PC-3 (cell line): ENCODE measurements around the gene HERC3. TPM values are rescaled to one million over a fixed set of nuclear protein-coding genes. Genes with fewer than 3 reads are reported as not detected.

Experiments used
- ATAC-seq: fragments of 200-7000 bp; cut with Tn5 transposase; 2 replicates; pipeline ENCODE4 v1.9.1; 2020; ENCODE audit warnings: mild to moderate bottlenecking, moderate library complexity
- BruUV-seq: library from RNA; stranded (reverse); fragments of 400-500 nt; replicated peaks from 2 replicates; lab custom pipeline; 2021; lab: Mats Ljungman, UMichigan
- CTCF ChIA-PET: fragments of 300-600 bp; sonication (Branson Sonifier 250); formaldehyde crosslinking; loops from one replicate; lab custom pipeline; 2022; ENCODE audit warnings: antibody characterized with exemption; lab: Charles Lee
- POLR2A ChIA-PET: fragments of 300-600 bp; sonication (Branson Sonifier 250); formaldehyde crosslinking; loops from one replicate; lab custom pipeline; 2022; ENCODE audit warnings: antibody characterized with exemption; ENCODE audit not compliant: unreplicated experiment; lab: Charles Lee
- DNase-seq: peaks from one replicate; pipeline ENCODE4 v3.0.0-alpha.2; 2015
- H2AFZ ChIP-seq: fragments of 300-600 bp; sonication (generic); 2 replicates; pipeline ENCODE4 v1.6.0; 2016; ENCODE audit warnings: antibody characterized with exemption, low read length
- H3F3A ChIP-seq: fragments of 300-600 bp; sonication (generic); one replicate; pipeline ENCODE4 v1.6.0; 2017; ENCODE audit warnings: antibody characterized with exemption, low read length, control low read depth, mild to moderate bottlenecking; ENCODE audit not compliant: unreplicated experiment
- H3K27ac ChIP-seq: fragments of 300-600 bp; sonication (generic); 2 replicates; pipeline ENCODE4 v1.5.1; 2016; ENCODE audit warnings: mild to moderate bottlenecking, low read length
- H3K27me3 ChIP-seq: fragments of 300-600 bp; sonication (generic); 2 replicates; pipeline ENCODE4 v1.6.1; 2016; ENCODE audit warnings: low read length, mixed read lengths
- H3K36me3 ChIP-seq: fragments of 300-600 bp; sonication (generic); 2 replicates; pipeline ENCODE4 v1.6.1; 2016; ENCODE audit warnings: low read depth, mixed run types, low read length, mixed read lengths
- H3K4me1 ChIP-seq: fragments of 300-600 bp; sonication (generic); 2 replicates; pipeline ENCODE4 v1.5.1; 2016; ENCODE audit warnings: low read length; ENCODE audit not compliant: insufficient read depth
- H3K4me2 ChIP-seq: fragments of 300-600 bp; sonication (generic); 2 replicates; pipeline ENCODE4 v1.6.0; 2016; ENCODE audit warnings: low read length
- H3K4me3 ChIP-seq: fragments of 300-600 bp; sonication (generic); 2 replicates; pipeline ENCODE4 v1.5.1; 2016; ENCODE audit warnings: mild to moderate bottlenecking, low read length, mixed read lengths
- H3K79me2 ChIP-seq: fragments of 300-600 bp; sonication (generic); 2 replicates; pipeline ENCODE4 v1.6.1; 2017; ENCODE audit warnings: low read length, mixed read lengths
- H3K9ac ChIP-seq: fragments of 300-600 bp; sonication (generic); 2 replicates; pipeline ENCODE4 v1.6.0; 2016; ENCODE audit warnings: mild to moderate bottlenecking, low read length
- H3K9me2 ChIP-seq: fragments of 300-600 bp; sonication (generic); replicated peaks from 2 replicates; pipeline ENCODE4 v1.6.1; 2016; ENCODE audit warnings: mixed run types, low read length, mixed read lengths
- H3K9me3 ChIP-seq: fragments of 300-600 bp; sonication (generic); 2 replicates; pipeline ENCODE4 v1.6.1; 2016; ENCODE audit warnings: low read length, mixed read lengths
- H4K20me1 ChIP-seq: fragments of 300-600 bp; sonication (generic); 2 replicates; pipeline ENCODE4 v1.6.1; 2016; ENCODE audit warnings: low read length, mixed read lengths
- EZH2 ChIP-seq: fragments of 300-600 bp; sonication (generic); IDR thresholded peaks from one replicate; pipeline ENCODE4 v1.6.1; 2017; ENCODE audit warnings: antibody characterized with exemption, mild to moderate bottlenecking, low read length; ENCODE audit not compliant: unreplicated experiment
- EZH2phosphoT487 ChIP-seq: fragments of 300-600 bp; sonication (generic); IDR thresholded peaks from 2 replicates; pipeline ENCODE4 v1.6.1; 2018; ENCODE audit warnings: mild to moderate bottlenecking, antibody characterized with exemption, low read length, borderline replicate concordance
- intact Hi-C: fragments of 100-400 bp; cut with micrococcal nuclease; formaldehyde crosslinking; loops from 2 replicates; pipeline ENCODE4 v1.9.0; 2023
- total RNA-seq: library from RNA; depleted of rRNA; stranded (reverse); fragments of >200 nt; gene quantifications from 2 replicates; pipeline ENCODE4 v1.2.3, GENCODE V29; 2014
- TF ChIP-seq, protein P1 (sequence below): fragments of 300-600 bp; sonication (generic); conservative IDR thresholded peaks from 2 replicates; pipeline ENCODE4 v1.5.1; 2017; ENCODE audit warnings: antibody characterized with exemption, low read depth, mild to moderate bottlenecking, low read length

HERC3 gene
- total RNA-seq, 1 experiment from 2014 or later, result 5.2 TPM

GRCh38 chr4:88725143-88725542 lies 132.9 kb downstream of the HERC3 start:
- Histone ChIP-seq H3K27me3 (no peaks in the 10 kb centered on the region), H4K20me1 (no peaks in the 10 kb centered on the region), H3K4me1 (0 out of 2 replicates have a peak, but pooled peaks cover 6% of the 10 kb centered on the region), H3K4me2 (no peak overlapping the region), H3F3A (no peaks in the 10 kb centered on the region), H2AFZ (no peak overlapping the region), H3K9ac (no peak overlapping the region), H3K9me2 (no peaks in the 10 kb centered on the region), H3K9me3 (no peaks in the 10 kb centered on the region), H3K79me2 (no peaks in the 10 kb centered on the region), H3K36me3 (no peaks in the 10 kb centered on the region), H3K4me3 (no peak overlapping the region), H3K27ac (no peak overlapping the region)
- intact Hi-C loops, result no loop called here
- DNase-seq, result no peak
- ChIA-PET POLR2A (interaction anchor here (0.7 kb wide), 1 partner anchor 219 kb away, joined by 3 read pairs; no protein-coding TSS in a partner anchor), CTCF (no interaction called here)
- no peak for ATAC-seq
- no TSS peak for BruUV-seq
- TF ChIP-seq, protein P1, sequence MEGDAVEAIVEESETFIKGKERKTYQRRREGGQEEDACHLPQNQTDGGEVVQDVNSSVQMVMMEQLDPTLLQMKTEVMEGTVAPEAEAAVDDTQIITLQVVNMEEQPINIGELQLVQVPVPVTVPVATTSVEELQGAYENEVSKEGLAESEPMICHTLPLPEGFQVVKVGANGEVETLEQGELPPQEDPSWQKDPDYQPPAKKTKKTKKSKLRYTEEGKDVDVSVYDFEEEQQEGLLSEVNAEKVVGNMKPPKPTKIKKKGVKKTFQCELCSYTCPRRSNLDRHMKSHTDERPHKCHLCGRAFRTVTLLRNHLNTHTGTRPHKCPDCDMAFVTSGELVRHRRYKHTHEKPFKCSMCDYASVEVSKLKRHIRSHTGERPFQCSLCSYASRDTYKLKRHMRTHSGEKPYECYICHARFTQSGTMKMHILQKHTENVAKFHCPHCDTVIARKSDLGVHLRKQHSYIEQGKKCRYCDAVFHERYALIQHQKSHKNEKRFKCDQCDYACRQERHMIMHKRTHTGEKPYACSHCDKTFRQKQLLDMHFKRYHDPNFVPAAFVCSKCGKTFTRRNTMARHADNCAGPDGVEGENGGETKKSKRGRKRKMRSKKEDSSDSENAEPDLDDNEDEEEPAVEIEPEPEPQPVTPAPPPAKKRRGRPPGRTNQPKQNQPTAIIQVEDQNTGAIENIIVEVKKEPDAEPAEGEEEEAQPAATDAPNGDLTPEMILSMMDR, result no peak

DNA sequence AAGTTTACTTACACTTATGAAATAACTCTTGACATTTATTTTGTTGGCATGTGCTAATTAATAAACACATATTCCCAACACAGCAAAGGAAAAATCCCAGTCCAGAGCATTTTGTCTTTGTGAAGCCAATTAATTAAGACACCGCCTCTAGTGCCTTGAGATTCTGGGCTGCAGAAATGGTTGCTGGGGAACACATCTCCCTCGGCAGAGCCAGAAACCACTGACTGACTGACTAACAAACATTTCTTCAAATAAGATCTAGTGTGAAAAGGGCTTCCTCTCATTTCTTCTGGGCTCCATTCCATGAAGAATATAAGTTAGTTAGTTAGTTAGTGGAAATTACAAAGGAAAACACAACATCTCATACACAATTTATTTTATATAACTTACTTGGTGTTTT lies 133.7 kb downstream of the HERC3 start:
- Histone ChIP-seq H3K27ac (no peak overlapping the region), H3K36me3 (no peaks in the 10 kb centered on the region), H4K20me1 (no peaks in the 10 kb centered on the region), H3K4me3 (no peak overlapping the region), H3K79me2 (no peaks in the 10 kb centered on the region), H3K4me1 (0 out of 2 replicates have a peak, but pooled peaks cover 6% of the 10 kb centered on the region), H3K4me2 (no peak overlapping the region), H3K27me3 (no peaks in the 10 kb centered on the region), H3K9me2 (no peaks in the 10 kb centered on the region), H3K9me3 (no peaks in the 10 kb centered on the region), H3K9ac (no peak overlapping the region), H2AFZ (no peak overlapping the region), H3F3A (no peaks in the 10 kb centered on the region)
- DNase-seq (no peak), ATAC-seq (no peak)
- CTCF ChIA-PET, result no interaction called here
- TF ChIP-seq EZH2phosphoT487, result no peak
- TF ChIP-seq, protein P1, result no peak
- no peak for TF ChIP-seq EZH2
- intact Hi-C loops, result no loop called here
- POLR2A ChIA-PET, result no interaction called here
- BruUV-seq, result no TSS peak

- no peaks in the 10 kb centered on the region for H3F3A ChIP-seq
- no peak overlapping the region for H3K27ac ChIP-seq
- no peaks in the 10 kb centered on the region for H3K79me2 ChIP-seq
- ChIA-PET CTCF (no interaction called here), POLR2A (no interaction called here)
- H3K4me2 ChIP-seq, result no peak overlapping the region
- intact Hi-C loops, result no loop called here
- H3K4me1 ChIP-seq, result 0 out of 2 replicates have a peak, but pooled peaks cover 6% of the 10 kb centered on the region
- no peaks in the 10 kb centered on the region for H4K20me1 ChIP-seq
- H3K27me3 ChIP-seq, result no peaks in the 10 kb centered on the region
- H2AFZ ChIP-seq, result no peak overlapping the region
- no peaks in the 10 kb centered on the region for H3K9me3 ChIP-seq
- BruUV-seq, result no TSS peak
- no peaks in the 10 kb centered on the region for H3K36me3 ChIP-seq
- no peak for ATAC-seq
- no peak overlapping the region for H3K4me3 ChIP-seq
- TF ChIP-seq EZH2 (no peak), EZH2phosphoT487 (no peak)
- TF ChIP-seq, protein P1, result no peak
- H3K9me2 ChIP-seq, result no peaks in the 10 kb centered on the region
- DNase-seq, result no peak
- H3K9ac ChIP-seq, result no peak overlapping the region
Measured at GRCh38 chr4:88728146-88728545, 135.9 kb downstream of the HERC3 start.
